Left ventricle myocardium superior (tissue), 1 donor: ENCODE measurements around the gene BTG3. TPM values are rescaled to one million over a fixed set of nuclear protein-coding genes. Genes with fewer than 3 reads are reported as not detected.

Experiments
- ATAC-seq: fragments of 200-7000 bp; cut with Tn5 transposase; one replicate; pipeline ENCODE4 v1.9.1; 2020; ENCODE audit warnings: mild to moderate bottlenecking, moderate library complexity
- DNase-seq: peaks from one replicate; pipeline ENCODE4 v3.0.0-alpha.2; 2020
- intact Hi-C: fragments of 100-400 bp; cut with micrococcal nuclease; formaldehyde crosslinking; loops from one replicate; pipeline ENCODE4 v1.11.0; 2022
- total RNA-seq: library from RNA; stranded (reverse); fragmentation: NEBNext Ultra II Directional; extraction: Animal tissue kit (Norgen Biotek cat#: 25700); gene quantifications from one replicate; pipeline ENCODE4 v1.2.1, GENCODE V29; 2021
- donor health status: DM: no; HTN: yes; CAD: no; lungs with severe emphysema.

The BTG3 gene
- total RNA-seq, 1 donor from 2014 or later: 5.5 TPM

DNA sequence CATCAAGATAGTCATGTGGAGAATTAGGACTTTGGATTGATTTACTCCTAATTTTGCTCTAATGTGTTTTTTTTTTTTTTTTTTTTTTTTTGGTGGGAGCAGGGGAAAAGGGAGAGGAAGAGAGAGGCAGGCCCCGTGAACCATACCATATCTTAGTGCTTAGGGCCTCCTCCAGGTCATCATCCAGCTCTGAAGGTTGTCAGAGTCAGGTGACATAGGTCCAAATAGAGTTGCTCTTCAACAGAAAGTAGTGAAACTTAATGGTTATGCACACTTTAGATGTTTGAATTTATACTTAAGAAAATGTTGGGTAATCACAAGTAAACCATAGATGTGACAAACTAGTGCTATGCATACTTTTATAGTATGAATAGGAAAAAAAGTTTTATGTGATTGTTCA lies 67.7 kb downstream of the BTG3 start:
- DNase-seq: no peak
- intact Hi-C loops: no loop called here

More for the DNA sequence above, 67.7 kb downstream of the BTG3 start:
- ATAC-seq: no peak

Other genes with a start within 250 kb of the BTG3 start
- 27.1 TPM for gene CXADR, start 99.9 kb downstream of the BTG3 start, total RNA-seq
- gene C21orf91, start 206.5 kb upstream of the BTG3 start, total RNA-seq: 6.7 TPM